VCaP (cell line): ENCODE results near the gene ZNF782.

Source experiments
- H3K27ac ChIP-seq: fragments of 450-650 bp; 2 replicates; pipeline ENCODE4 v1.5.1; 2017
- CTCF ChIP-seq: fragments of 450-650 bp; conservative IDR thresholded peaks from 2 replicates; pipeline ENCODE4 v1.5.1; 2017; ENCODE audit warnings: mild to moderate bottlenecking, moderate library complexity

ZNF782 gene

GRCh38 chr9:96859461-96860198, 5.3 kb upstream of the ZNF782 start:
- no peak overlapping the region for H3K27ac ChIP-seq
- no peak for TF ChIP-seq CTCF

- H3K27ac ChIP-seq = no peak overlapping the region
- TF ChIP-seq CTCF = no peak
These were observed 4.4 kb upstream of the ZNF782 start for GRCh38 chr9:96858670-96859069.

GRCh38 chr9:96858018-96858573, 3.8 kb upstream of the ZNF782 start:
- TF ChIP-seq CTCF = no peak
- H3K27ac ChIP-seq = no peak overlapping the region

- no peak overlapping the region for H3K27ac ChIP-seq
- TF ChIP-seq CTCF = peak; percentile 92
These were observed 2.3 kb upstream of the ZNF782 start for GRCh38 chr9:96856363-96857286.

GRCh38 chr9:96854651-96855273, 448 bp upstream of the ZNF782 start:
- peak overlapping the region; percentile 72; the same call in 1 of the 2 replicates for H3K27ac ChIP-seq
- TF ChIP-seq CTCF = no peak

- H3K27ac ChIP-seq = no peak overlapping the region
- TF ChIP-seq CTCF = no peak
These were observed 1.6 kb downstream of the ZNF782 start for GRCh38 chr9:96852676-96853075.

- no peak overlapping the region for H3K27ac ChIP-seq
- TF ChIP-seq CTCF = no peak
These were observed 10.3 kb downstream of the ZNF782 start for GRCh38 chr9:96844040-96844439.
